KBM-7 (cell line): ENCODE measurements around the gene RPIA.
"Not testable (repeated sequence)": the region's sequence is repeated elsewhere in the genome, so short reads cannot be mapped to it uniquely, and the experiment has no call there.

Experiments
- DNase-seq: peaks from one replicate; pipeline ENCODE4 v3.0.0-alpha.2; 2015
- in situ Hi-C: fragments of 300-500 bp; cut with MboI; formaldehyde crosslinking; loops from 2 replicates; pipeline ENCODE4 v1.14.3; 2020; ENCODE audit warnings: low sequenced_read_pairs, low pct_unique_long_range_greater_than_20kb, mixed read lengths

RPIA gene

GRCh38 chr2:88724643-88725332 lies 33.3 kb downstream of the RPIA start:
- in situ Hi-C loops = loop anchor here (25.0 kb wide), 1 partner anchor 138 kb away; no protein-coding TSS in a partner anchor
- no peak for DNase-seq

- peak; percentile 91 for DNase-seq
- in situ Hi-C loops = loop anchor here (25.0 kb wide), 1 partner anchor 133 kb away; no protein-coding TSS in a partner anchor
These were observed 37.7 kb downstream of the RPIA start for GRCh38 chr2:88729061-88729745.

- no peak for DNase-seq
- in situ Hi-C loops = loop anchor here (25.0 kb wide), 1 partner anchor 129 kb away; no protein-coding TSS in a partner anchor
These were observed 41.9 kb downstream of the RPIA start for GRCh38 chr2:88733155-88733902.

- in situ Hi-C loops = loop anchor here (25.0 kb wide), 1 partner anchor 127 kb away; no protein-coding TSS in a partner anchor
These were observed 43.7 kb downstream of the RPIA start for GRCh38 chr2:88735133-88735532.

GRCh38 chr2:88735853-88736252 lies 44.4 kb downstream of the RPIA start:
- no peak for DNase-seq
- in situ Hi-C loops = loop anchor here (25.0 kb wide), 1 partner anchor 126 kb away; no protein-coding TSS in a partner anchor

More at GRCh38 chr2:88735133-88735532, 43.7 kb downstream of the RPIA start:
- no peak for DNase-seq

GRCh38 chr2:88736437-88736836 lies 45.0 kb downstream of the RPIA start:
- DNase-seq = no peak
- in situ Hi-C loops = loop anchor here (25.0 kb wide), 1 partner anchor 126 kb away; no protein-coding TSS in a partner anchor

DNA sequence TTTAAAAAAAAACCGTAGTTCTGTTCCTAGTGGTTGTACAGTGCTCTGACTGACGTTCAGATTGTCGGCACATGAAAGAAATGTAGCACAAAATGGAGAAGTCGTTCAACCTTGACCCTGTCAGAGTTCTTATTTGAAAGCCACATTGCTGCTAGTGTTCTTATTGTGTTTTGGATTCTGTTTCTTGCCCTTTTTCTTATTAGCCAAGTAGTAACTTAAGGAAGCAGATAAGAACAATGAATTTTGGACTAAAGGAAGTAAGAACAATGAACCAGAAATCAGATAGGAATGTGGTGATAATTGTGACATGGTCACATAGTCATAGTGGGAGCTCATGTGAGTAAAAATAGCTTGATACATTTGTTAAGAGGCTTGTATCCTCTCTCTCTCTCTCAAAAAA lies 45.9 kb downstream of the RPIA start:
- peak; percentile 30 for DNase-seq
- in situ Hi-C loops = loop anchor here (25.0 kb wide), 1 partner anchor 125 kb away; no protein-coding TSS in a partner anchor

DNA sequence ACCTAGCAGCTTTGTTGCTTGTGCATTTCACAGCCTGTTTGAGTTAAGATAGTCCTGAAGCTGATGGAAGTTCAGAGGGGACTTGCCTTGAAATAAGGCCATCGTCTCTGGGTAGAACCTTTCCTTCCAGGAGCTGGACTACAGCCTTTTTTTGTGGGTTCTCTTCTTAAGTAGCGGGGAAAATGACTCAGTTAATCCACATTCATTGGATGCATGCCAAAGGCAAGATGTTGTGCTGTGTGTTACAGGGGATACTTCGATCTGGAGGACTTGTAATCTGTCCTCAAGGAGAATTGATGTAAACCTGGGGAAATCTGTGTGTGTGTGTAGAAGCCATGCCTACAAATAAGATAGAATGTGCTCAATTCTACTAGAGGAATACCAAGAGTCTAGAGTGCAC lies 46.8 kb downstream of the RPIA start:
- DNase-seq = no peak
- in situ Hi-C loops = loop anchor here (25.0 kb wide), 1 partner anchor 124 kb away; no protein-coding TSS in a partner anchor

GRCh38 chr2:88739985-88740600 lies 48.6 kb downstream of the RPIA start:
- peak; percentile 81 for DNase-seq
- in situ Hi-C loops = loop anchor here (25.0 kb wide), 1 partner anchor 122 kb away; no protein-coding TSS in a partner anchor

- in situ Hi-C loops = loop anchor here (25.0 kb wide), 1 partner anchor 115 kb away; no protein-coding TSS in a partner anchor
- no peak for DNase-seq
These were observed 55.5 kb downstream of the RPIA start for GRCh38 chr2:88746929-88747490.

DNA sequence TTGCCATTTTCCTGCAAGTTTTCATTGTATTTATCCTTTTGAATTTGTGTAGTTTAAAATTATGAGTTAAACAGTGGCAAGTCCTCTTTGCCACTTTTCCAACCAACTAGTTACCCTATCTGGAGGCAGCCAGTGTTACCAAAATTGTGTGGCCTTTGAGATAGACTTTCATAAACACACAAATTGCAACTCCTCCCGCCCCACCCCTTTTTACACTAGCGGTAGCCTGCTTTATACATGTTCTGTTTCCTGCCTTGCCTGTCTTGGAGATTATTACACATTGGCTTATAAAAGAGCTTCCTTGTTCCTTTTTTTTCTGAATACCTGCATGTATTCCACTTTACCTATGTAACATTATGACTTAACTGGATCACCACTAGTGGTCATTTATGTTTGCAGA lies 56.5 kb downstream of the RPIA start:
- peak; percentile 5 for DNase-seq
- in situ Hi-C loops = loop anchor here (25.0 kb wide), 1 partner anchor 114 kb away; no protein-coding TSS in a partner anchor

- in situ Hi-C loops = no loop called here
- DNase-seq = no peak
These were observed 60.3 kb downstream of the RPIA start for GRCh38 chr2:88751768-88752167.

DNA sequence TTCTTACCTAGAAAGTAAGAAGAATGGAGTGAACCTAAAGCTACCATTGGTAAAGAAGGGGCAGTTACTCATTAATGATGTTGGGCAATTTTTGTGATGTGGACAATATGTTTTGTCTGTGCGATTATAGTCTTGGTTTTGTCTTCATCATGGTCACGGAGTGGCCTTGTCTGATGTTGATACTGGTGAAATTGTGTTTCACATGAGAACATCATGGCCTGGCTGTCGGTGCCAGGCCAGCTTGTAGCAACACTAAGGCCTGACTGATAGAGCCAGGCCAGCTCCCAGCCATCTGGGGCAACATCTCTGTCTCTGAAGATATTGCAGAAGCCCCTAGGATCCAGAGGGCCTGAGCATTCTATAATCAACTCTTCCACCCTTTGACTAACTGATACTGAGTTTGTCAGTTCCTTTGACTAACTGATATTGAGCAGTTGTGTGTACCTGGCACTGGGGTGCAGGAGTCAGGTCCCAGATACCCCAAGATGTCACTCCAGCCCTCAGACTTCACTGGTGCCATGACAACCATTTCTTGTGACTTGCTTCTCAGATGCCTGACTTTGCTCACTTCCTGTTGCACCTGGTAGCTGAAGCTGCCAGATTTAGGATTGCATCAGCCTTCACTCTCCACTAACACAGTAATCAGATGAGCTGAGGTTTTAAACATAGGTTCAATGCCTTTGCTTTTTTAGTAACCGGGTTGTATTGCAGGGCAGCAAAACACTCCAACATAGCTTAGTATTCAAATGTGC lies 62.5 kb downstream of the RPIA start:
- in situ Hi-C loops = no loop called here
- DNase-seq = no peak

GRCh38 chr2:88754585-88755320 lies 63.3 kb downstream of the RPIA start:
- in situ Hi-C loops = no loop called here
- no peak for DNase-seq

GRCh38 chr2:88755836-88756235 lies 64.4 kb downstream of the RPIA start:
- in situ Hi-C loops = no loop called here
- no peak for DNase-seq

GRCh38 chr2:88757025-88757424 lies 65.6 kb downstream of the RPIA start:
- in situ Hi-C loops = no loop called here

DNA sequence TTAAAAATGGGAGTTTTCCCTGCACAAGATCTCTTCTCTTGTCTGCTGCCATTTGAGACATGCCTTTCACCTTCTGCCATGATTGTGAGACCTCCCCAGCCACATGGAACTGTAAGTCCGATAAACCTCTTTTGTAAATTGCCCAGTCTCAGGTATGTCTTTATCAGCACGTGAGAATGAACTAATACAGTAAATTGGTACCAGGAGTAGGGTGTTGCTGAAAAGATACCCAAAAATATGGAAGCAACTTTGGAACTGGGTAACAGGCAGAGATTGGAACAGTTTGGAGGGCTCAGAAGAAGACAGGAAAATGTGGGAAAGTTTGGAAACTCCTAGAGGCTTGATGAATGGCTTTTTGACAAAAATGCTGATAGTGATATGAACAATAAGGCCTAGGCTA lies 67.2 kb downstream of the RPIA start:
- DNase-seq, in situ Hi-C loops: not testable (repeated sequence)

More at GRCh38 chr2:88757025-88757424, 65.6 kb downstream of the RPIA start:
- no peak for DNase-seq
